Measurements from ENCODE around the gene VWA1.
"Not testable (repeated sequence)": the region's sequence is repeated elsewhere in the genome, so short reads cannot be mapped to it uniquely, and the experiment has no call there.

VWA1 gene

GRCh38 chr1:1403653-1404052, 31.8 kb upstream of the VWA1 start:
- DNase-seq (ENCODE audit: low spot score) = no peak
- in situ Hi-C loops (cut with MboI; ENCODE audit: low pct_unique_long_range_greater_than_20kb, low sequenced_read_pairs, unreplicated experiment) = no loop called here

GRCh38 chr1:1406101-1406820, 29.2 kb upstream of the VWA1 start:
- no peak for TF ChIP-seq CTCF (IDR thresholded peaks at IDR 0.05; ENCODE audit: extremely low read depth, insufficient read depth, missing control alignments)
- DNase-seq (ENCODE audit: low spot score) = no peak
- in situ Hi-C loops (cut with MboI; ENCODE audit: low pct_unique_long_range_greater_than_20kb, low sequenced_read_pairs, unreplicated experiment) = no loop called here

More at GRCh38 chr1:1403653-1404052, 31.8 kb upstream of the VWA1 start:
- no peak for TF ChIP-seq CTCF (IDR thresholded peaks at IDR 0.05; ENCODE audit: extremely low read depth, insufficient read depth, missing control alignments)

- no peak for TF ChIP-seq CTCF (IDR thresholded peaks at IDR 0.05; ENCODE audit: extremely low read depth, insufficient read depth, missing control alignments)
- in situ Hi-C loops (cut with MboI; ENCODE audit: low pct_unique_long_range_greater_than_20kb, low sequenced_read_pairs, unreplicated experiment) = no loop called here
- DNase-seq (ENCODE audit: low spot score) = peak; percentile 98
These were observed 28.5 kb upstream of the VWA1 start, which contains the start of gene MRPL20 for GRCh38 chr1:1406821-1407635. MRPL20 (minus strand) TSS chr1:1407293; CDS start chr1:1407217, 76 bp downstream.

- in situ Hi-C loops (cut with MboI; ENCODE audit: low pct_unique_long_range_greater_than_20kb, low sequenced_read_pairs, unreplicated experiment) = no loop called here
- TF ChIP-seq CTCF (IDR thresholded peaks at IDR 0.05; ENCODE audit: extremely low read depth, insufficient read depth, missing control alignments) = no peak
- DNase-seq (ENCODE audit: low spot score) = no peak
These were observed 27.7 kb upstream of the VWA1 start for GRCh38 chr1:1407636-1408318.

GRCh38 chr1:1410238-1410637, 25.3 kb upstream of the VWA1 start:
- DNase-seq (ENCODE audit: low spot score); in situ Hi-C loops (cut with MboI; ENCODE audit: low pct_unique_long_range_greater_than_20kb, low sequenced_read_pairs, unreplicated experiment): not testable (repeated sequence)

- in situ Hi-C loops (cut with MboI; ENCODE audit: low pct_unique_long_range_greater_than_20kb, low sequenced_read_pairs, unreplicated experiment) = no loop called here
- no peak for DNase-seq (ENCODE audit: low spot score)
- TF ChIP-seq CTCF (IDR thresholded peaks at IDR 0.05; ENCODE audit: extremely low read depth, insufficient read depth, missing control alignments) = no peak
These were observed 23.9 kb upstream of the VWA1 start for GRCh38 chr1:1411626-1412025.

- DNase-seq (ENCODE audit: low spot score); in situ Hi-C loops (cut with MboI; ENCODE audit: low pct_unique_long_range_greater_than_20kb, low sequenced_read_pairs, unreplicated experiment): not testable (repeated sequence)
These were observed 23.1 kb upstream of the VWA1 start for GRCh38 chr1:1412311-1412902.

All from GM13977 (cell line).